Cardiac muscle cell (in vitro differentiated cells and primary cell): ENCODE results near the gene CARMIL1. TPM values are rescaled to one million over a fixed set of nuclear protein-coding genes. Genes with fewer than 3 reads are reported as not detected.

Experiments used
- DNase-seq, 2 donors: peaks; one replicate each; pipeline versions ENCODE4 v3.0.0 to v3.0.0-alpha.2; 2010 to 2017; ENCODE audit warnings: low read depth in 1 of 2, low spot score in 1 of 2
- H3K27ac ChIP-seq: fragments of 200-600 bp; sonication (generic); 2 replicates; pipeline ENCODE4 v1.5.1; 2016
- H3K27me3 ChIP-seq: fragments of 200-600 bp; sonication (generic); 2 replicates; pipeline ENCODE4 v1.6.0; 2016; ENCODE audit warnings: control low read depth
- H3K36me3 ChIP-seq: fragments of 200-600 bp; sonication (generic); 2 replicates; pipeline ENCODE4 v1.5.1; 2016; ENCODE audit warnings: control low read depth
- H3K4me1 ChIP-seq: fragments of 200-600 bp; sonication (generic); 2 replicates; pipeline ENCODE4 v1.8.1; 2017; ENCODE audit warnings: low read depth, mild to moderate bottlenecking, mixed run types
- H3K4me3 ChIP-seq: fragments of 200-600 bp; sonication (generic); 2 replicates; pipeline ENCODE4 v1.5.1; 2016; ENCODE audit warnings: mild to moderate bottlenecking
- H3K9me3 ChIP-seq: fragments of 200-600 bp; sonication (generic); 2 replicates; pipeline ENCODE4 v1.5.1; 2017; ENCODE audit warnings: low read depth, mild to moderate bottlenecking, control low read depth
- CTCF ChIP-seq: IDR thresholded peaks from 2 replicates; pipeline ENCODE4 v1.5.1; 2012; ENCODE audit warnings: low read depth, mild to moderate bottlenecking, low read length
- polyA plus RNA-seq: library from polyadenylated mRNA; unstranded; fragments of >200 nt; fragmentation: Nextera tagmentation; extraction: Ambion mirVana; gene quantifications from 2 replicates; pipeline ENCODE4 v1.2.1, GENCODE V29; 2016
- total RNA-seq: library from RNA; depleted of rRNA; stranded (reverse); fragments of >200 nt; gene quantifications from 2 replicates; pipeline ENCODE4 v1.2.3, GENCODE V29; 2016

The CARMIL1 gene
- total and polyA plus RNA-seq, 2 experiments from 2014 or later: 15.7 to 63.6 TPM

GRCh38 chr6:25329982-25330381, 50.8 kb downstream of the CARMIL1 start:
- no peak overlapping the region for H3K4me3 ChIP-seq
- DNase-seq: no peak
- no peak for TF ChIP-seq CTCF
- no peaks in the 10 kb centered on the region for H3K36me3 ChIP-seq
- no peaks in the 10 kb centered on the region for H3K9me3 ChIP-seq
- no peak overlapping the region for H3K27ac ChIP-seq
- no peaks in the 10 kb centered on the region for H3K27me3 ChIP-seq
- H3K4me1 ChIP-seq: peaks cover 41% of the 10 kb centered on the region

GRCh38 chr6:25330796-25331685, 51.9 kb downstream of the CARMIL1 start:
- no peak for DNase-seq
- Histone ChIP-seq H3K27me3 (no peaks in the 10 kb centered on the region), H3K4me3 (no peak overlapping the region), H3K27ac (no peak overlapping the region), H3K9me3 (no peaks in the 10 kb centered on the region), H3K4me1 (peaks cover 44% of the 10 kb centered on the region), H3K36me3 (no peaks in the 10 kb centered on the region)
- TF ChIP-seq CTCF: no peak

- Histone ChIP-seq H3K4me1 (peaks cover 36% of the 10 kb centered on the region), H3K36me3 (no peaks in the 10 kb centered on the region), H3K27ac (no peak overlapping the region), H3K27me3 (no peaks in the 10 kb centered on the region), H3K9me3 (no peaks in the 10 kb centered on the region), H3K4me3 (no peak overlapping the region)
- DNase-seq: no peak
- TF ChIP-seq CTCF: no peak
Measured at GRCh38 chr6:25332165-25332564, 53.0 kb downstream of the CARMIL1 start.

- H3K4me1 ChIP-seq: peaks cover 31% of the 10 kb centered on the region
- H3K4me3 ChIP-seq: no peak overlapping the region
- no peak overlapping the region for H3K27ac ChIP-seq
- H3K9me3 ChIP-seq: no peaks in the 10 kb centered on the region
- TF ChIP-seq CTCF: no peak
- no peak for DNase-seq
- no peaks in the 10 kb centered on the region for H3K36me3 ChIP-seq
- no peaks in the 10 kb centered on the region for H3K27me3 ChIP-seq
Measured at GRCh38 chr6:25332655-25333071, 53.5 kb downstream of the CARMIL1 start.

GRCh38 chr6:25333471-25333870, 54.3 kb downstream of the CARMIL1 start:
- Histone ChIP-seq H3K4me3 (no peak overlapping the region), H3K27me3 (no peaks in the 10 kb centered on the region), H3K9me3 (no peaks in the 10 kb centered on the region), H3K4me1 (peaks cover 30% of the 10 kb centered on the region), H3K36me3 (no peaks in the 10 kb centered on the region), H3K27ac (no peak overlapping the region)
- DNase-seq: no peak
- TF ChIP-seq CTCF: no peak
